ENCODE data around the gene BCAS3.

- TF ChIP-seq ISL1 (CRISPR knock-in tag; IDR thresholded peaks at IDR 0.05), result no peak
- TF ChIP-seq CSDC2 (CRISPR knock-in tag; IDR thresholded peaks at IDR 0.05), result no peak
- no peak for TF ChIP-seq TSHZ2 (CRISPR knock-in tag; IDR thresholded peaks at IDR 0.05)
- TF ChIP-seq ZFP30 (CRISPR knock-in tag; IDR thresholded peaks at IDR 0.05), result no peak
- no peak for TF ChIP-seq ZNF8 (CRISPR knock-in tag; IDR thresholded peaks at IDR 0.05)
- no peak for TF ChIP-seq PATZ1 (CRISPR knock-in tag; IDR thresholded peaks at IDR 0.05; ENCODE audit: borderline replicate concordance)
- TF ChIP-seq CREB5 (CRISPR knock-in tag; IDR thresholded peaks at IDR 0.05; ENCODE audit: low read depth), result no peak
- no peak for TF ChIP-seq PPARA (CRISPR knock-in tag; IDR thresholded peaks at IDR 0.05; ENCODE audit: borderline replicate concordance)
- TF ChIP-seq POU6F1 (CRISPR knock-in tag; IDR thresholded peaks at IDR 0.05; ENCODE audit: borderline replicate concordance, low read depth), result no peak
- TF ChIP-seq TCF4 (CRISPR knock-in tag; IDR thresholded peaks at IDR 0.05; ENCODE audit: borderline replicate concordance), result no peak
These were observed 763.0 kb downstream of the BCAS3 start for GRCh38 chr17:61440697-61441096.
